NB4 (cell line): ENCODE results near the gene ADAMTSL1.

Source experiments
- DNase-seq: peaks from one replicate; pipeline ENCODE4 v3.0.0; 2010; ENCODE audit warnings: low read depth
- H3K4me3 ChIP-seq: one replicate; pipeline ENCODE4 v1.5.1; 2011; ENCODE audit warnings: mild to moderate bottlenecking, low read depth, low read length, moderate library complexity
- CTCF ChIP-seq: IDR thresholded peaks from one replicate; pipeline ENCODE4 v1.5.1; 2012; ENCODE audit warnings: low read depth, low read length
- MAX ChIP-seq: IDR thresholded peaks from 2 replicates; pipeline ENCODE4 v1.6.1; 2011; ENCODE audit warnings: low read depth, low read length
- MYC ChIP-seq: IDR thresholded peaks from 2 replicates; pipeline ENCODE4 v1.6.1; 2011; ENCODE audit warnings: low read depth, low read length
- POLR2A ChIP-seq: IDR thresholded peaks from 2 replicates; pipeline ENCODE4 v1.6.1; 2011; ENCODE audit warnings: mild to moderate bottlenecking; ENCODE audit not compliant: insufficient read length; ENCODE audit errors: extremely low read depth

The ADAMTSL1 gene

GRCh38 chr9:18658804-18659705, 185.1 kb downstream of the ADAMTSL1 start:
- H3K4me3 ChIP-seq = no peak overlapping the region
- no peak for DNase-seq
- no peak for TF ChIP-seq POLR2A
- no peak for TF ChIP-seq CTCF
- no peak for TF ChIP-seq MYC
- TF ChIP-seq MAX = no peak

GRCh38 chr9:18660001-18660400, 186.0 kb downstream of the ADAMTSL1 start:
- H3K4me3 ChIP-seq = no peak overlapping the region
- TF ChIP-seq CTCF (no peak), MYC (no peak), MAX (no peak), POLR2A (no peak)
- no peak for DNase-seq

- TF ChIP-seq POLR2A (no peak), CTCF (no peak), MYC (no peak), MAX (no peak)
- DNase-seq = no peak
- H3K4me3 ChIP-seq = no peak overlapping the region
Observed at GRCh38 chr9:18662320-18662719, 188.4 kb downstream of the ADAMTSL1 start.

- TF ChIP-seq POLR2A = no peak
- TF ChIP-seq MYC = no peak
- TF ChIP-seq CTCF = no peak
Observed at GRCh38 chr9:18665947-18666346, 192.0 kb downstream of the ADAMTSL1 start.

GRCh38 chr9:18666348-18666747, 192.4 kb downstream of the ADAMTSL1 start:
- TF ChIP-seq POLR2A (no peak), MAX (no peak), CTCF (no peak), MYC (no peak)
- H3K4me3 ChIP-seq = no peak overlapping the region
- no peak for DNase-seq

More at GRCh38 chr9:18665947-18666346, 192.0 kb downstream of the ADAMTSL1 start:
- DNase-seq = no peak
- H3K4me3 ChIP-seq = no peak overlapping the region
